Skeletal muscle tissue (tissue), 4 donors: Measurements from ENCODE around the gene AP3B2. TPM values are rescaled to one million over a fixed set of nuclear protein-coding genes. Genes with fewer than 3 reads are reported as not detected.

Experiments used
- H3K27ac ChIP-seq: one replicate; pipeline ENCODE4 v1.7.0; 2013; ENCODE audit warnings: mild to moderate bottlenecking, low read depth, low read length, inconsistent platforms
- H3K27me3 ChIP-seq, 3 donors: one replicate each; pipeline ENCODE4 v1.7.0; 2013; ENCODE audit warnings: low read length in 3 of 3; ENCODE audit not compliant: control insufficient read depth in 3 of 3, insufficient read depth in 3 of 3
- H3K36me3 ChIP-seq, 3 donors: one replicate each; pipeline ENCODE4 v1.7.0; 2013; ENCODE audit warnings: low read length in 3 of 3; ENCODE audit not compliant: control insufficient read depth in 3 of 3, insufficient read depth in 3 of 3
- H3K4me1 ChIP-seq, 3 donors: one replicate each; pipeline ENCODE4 v1.7.0; 2013; ENCODE audit warnings: low read length in 3 of 3, mild to moderate bottlenecking in 3 of 3; ENCODE audit not compliant: control insufficient read depth in 3 of 3, insufficient read depth in 3 of 3
- H3K4me3 ChIP-seq, 3 donors: one replicate each; pipeline ENCODE4 v1.7.0; 2013; ENCODE audit warnings: low read length in 3 of 3
- H3K9ac ChIP-seq, 3 donors: one replicate each; pipeline ENCODE4 v1.7.0; 2013; ENCODE audit warnings: low read length in 3 of 3, mild to moderate bottlenecking in 3 of 3, moderate library complexity in 2 of 3, low read depth in 1 of 3
- H3K9me3 ChIP-seq, 3 donors: one replicate each; pipeline ENCODE4 v1.7.0; 2013; ENCODE audit warnings: low read length in 3 of 3; ENCODE audit not compliant: control insufficient read depth in 3 of 3
- total RNA-seq: library from RNA; depleted of rRNA; stranded (reverse); fragments of >200 nt; gene quantifications from one replicate; pipeline ENCODE4 v1.2.3, GENCODE V29; 2014
- donor health status: Osteomylitis.

The AP3B2 gene
- total RNA-seq, 1 donor from 2014 or later: not detected

GRCh38 chr15:82679626-82680199 is 30.0 kb downstream of the AP3B2 start:
- H3K36me3 ChIP-seq: no peaks in the 10 kb centered on the region
- no peak overlapping the region for H3K9ac ChIP-seq
- H3K27ac ChIP-seq: no peak overlapping the region
- H3K4me1 ChIP-seq: peaks cover 0 to 4% (median 3%) of the 10 kb centered on the region in 3 donors
- H3K4me3 ChIP-seq: no peak overlapping the region
- no peaks in the 10 kb centered on the region for H3K9me3 ChIP-seq
- peaks cover 22 to 34% (median 30%) of the 10 kb centered on the region in 3 donors for H3K27me3 ChIP-seq

- no peak overlapping the region for H3K27ac ChIP-seq
- peaks cover 22 to 34% (median 30%) of the 10 kb centered on the region in 3 donors for H3K27me3 ChIP-seq
- H3K9ac ChIP-seq: no peak overlapping the region
- peaks cover 0 to 4% (median 3%) of the 10 kb centered on the region in 3 donors for H3K4me1 ChIP-seq
- no peaks in the 10 kb centered on the region for H3K9me3 ChIP-seq
- no peaks in the 10 kb centered on the region for H3K36me3 ChIP-seq
- no peak overlapping the region for H3K4me3 ChIP-seq
Observed at GRCh38 chr15:82677720-82678323, 31.9 kb downstream of the AP3B2 start.

- H3K4me3 ChIP-seq: no peak overlapping the region
- H3K27me3 ChIP-seq: peaks cover 4 to 13% (median 9%) of the 10 kb centered on the region in 3 donors
- no peak overlapping the region for H3K27ac ChIP-seq
- H3K4me1 ChIP-seq: no peaks in the 10 kb centered on the region
- H3K9me3 ChIP-seq: no peaks in the 10 kb centered on the region
- no peaks in the 10 kb centered on the region for H3K36me3 ChIP-seq
- H3K9ac ChIP-seq: no peak overlapping the region
Observed at GRCh38 chr15:82674873-82675272, 34.8 kb downstream of the AP3B2 start.

- Histone ChIP-seq H3K4me3 (no peak overlapping the region), H3K9ac (no peak overlapping the region), H3K36me3 (no peaks in the 10 kb centered on the region), H3K27me3 (peaks cover 0 to 3% (median 0%) of the 10 kb centered on the region in 3 donors), H3K27ac (no peak overlapping the region), H3K4me1 (no peaks in the 10 kb centered on the region), H3K9me3 (no peaks in the 10 kb centered on the region)
Observed at GRCh38 chr15:82670699-82671098, 39.0 kb downstream of the AP3B2 start.

- no peaks in the 10 kb centered on the region for H3K36me3 ChIP-seq
- H3K4me1 ChIP-seq: no peaks in the 10 kb centered on the region
- no peak overlapping the region for H3K9ac ChIP-seq
- no peak overlapping the region for H3K4me3 ChIP-seq
- H3K27me3 ChIP-seq: peaks cover 0 to 5% (median 0%) of the 10 kb centered on the region in 3 donors
- no peaks in the 10 kb centered on the region for H3K9me3 ChIP-seq
- no peak overlapping the region for H3K27ac ChIP-seq
Observed at GRCh38 chr15:82666606-82667005, 43.1 kb downstream of the AP3B2 start.

GRCh38 chr15:82664021-82664420 is 45.7 kb downstream of the AP3B2 start:
- H3K27me3 ChIP-seq: peaks cover 0 to 5% (median 0%) of the 10 kb centered on the region in 3 donors
- no peak overlapping the region for H3K9ac ChIP-seq
- H3K27ac ChIP-seq: no peak overlapping the region
- no peaks in the 10 kb centered on the region for H3K9me3 ChIP-seq
- no peaks in the 10 kb centered on the region for H3K36me3 ChIP-seq
- no peaks in the 10 kb centered on the region for H3K4me1 ChIP-seq
- no peak overlapping the region for H3K4me3 ChIP-seq

GRCh38 chr15:82663186-82663600 is 46.5 kb downstream of the AP3B2 start:
- H3K4me3 ChIP-seq: no peak overlapping the region
- H3K9me3 ChIP-seq: no peaks in the 10 kb centered on the region
- no peaks in the 10 kb centered on the region for H3K36me3 ChIP-seq
- no peak overlapping the region for H3K27ac ChIP-seq
- no peaks in the 10 kb centered on the region for H3K4me1 ChIP-seq
- H3K9ac ChIP-seq: no peak overlapping the region
- H3K27me3 ChIP-seq: peaks cover 0 to 3% (median 0%) of the 10 kb centered on the region in 3 donors

GRCh38 chr15:82662641-82663040 is 47.0 kb downstream of the AP3B2 start:
- Histone ChIP-seq H3K9me3 (no peaks in the 10 kb centered on the region), H3K9ac (no peak overlapping the region), H3K4me1 (no peaks in the 10 kb centered on the region), H3K27ac (no peak overlapping the region), H3K36me3 (no peaks in the 10 kb centered on the region), H3K27me3 (peaks cover 0 to 3% (median 0%) of the 10 kb centered on the region in 3 donors), H3K4me3 (no peak overlapping the region)

GRCh38 chr15:82660378-82660777 is 49.3 kb downstream of the AP3B2 start:
- Histone ChIP-seq H3K36me3 (no peaks in the 10 kb centered on the region), H3K9me3 (no peaks in the 10 kb centered on the region), H3K4me3 (no peak overlapping the region), H3K27me3 (peaks cover 0 to 3% (median 0%) of the 10 kb centered on the region in 3 donors), H3K27ac (no peak overlapping the region), H3K9ac (no peak overlapping the region), H3K4me1 (no peaks in the 10 kb centered on the region)

- no peak overlapping the region for H3K4me3 ChIP-seq
Observed at GRCh38 chr15:82656641-82657266, 52.9 kb downstream of the AP3B2 start.

More at GRCh38 chr15:82656641-82657266, 52.9 kb downstream of the AP3B2 start:
- no peaks in the 10 kb centered on the region for H3K36me3 ChIP-seq
- no peak overlapping the region for H3K27ac ChIP-seq
- H3K27me3 ChIP-seq: peaks cover 0 to 4% (median 0%) of the 10 kb centered on the region in 3 donors
- H3K4me1 ChIP-seq: no peaks in the 10 kb centered on the region
- no peak overlapping the region for H3K9ac ChIP-seq
- H3K9me3 ChIP-seq: no peaks in the 10 kb centered on the region
